Fibroblast of peridontal ligament (primary cell): ENCODE data around the gene BMP2K.

Source experiments
- DNase-seq: peaks from one replicate; pipeline ENCODE4 v3.0.0-alpha.2; 2010; ENCODE audit errors: extremely low read depth

BMP2K gene

GRCh38 chr4:78776079-78776728 is at the start of gene BMP2K:
BMP2K (plus strand) TSS chr4:78776350; CDS start chr4:78776544, 194 bp downstream.
- peak; percentile 61 for DNase-seq

- no peak for DNase-seq
Observed at GRCh38 chr4:78726546-78726945, 49.6 kb upstream of the BMP2K start.

GRCh38 chr4:78732332-78733104 is 43.6 kb upstream of the BMP2K start:
- no peak for DNase-seq

- no peak for DNase-seq
Observed at GRCh38 chr4:78734441-78735162, 41.5 kb upstream of the BMP2K start.

GRCh38 chr4:78735697-78736096 is 40.5 kb upstream of the BMP2K start:
- DNase-seq = no peak

GRCh38 chr4:78737035-78737434 is 39.1 kb upstream of the BMP2K start:
- DNase-seq = no peak

- DNase-seq = no peak
Observed at GRCh38 chr4:78737973-78738372, 38.2 kb upstream of the BMP2K start.

- no peak for DNase-seq
Observed at GRCh38 chr4:78742300-78742699, 33.9 kb upstream of the BMP2K start.

GRCh38 chr4:78747475-78747922 is 28.7 kb upstream of the BMP2K start:
- peak; percentile 83 for DNase-seq

GRCh38 chr4:78748381-78748780 is 27.8 kb upstream of the BMP2K start:
- DNase-seq = no peak

GRCh38 chr4:78749258-78749971 is 26.7 kb upstream of the BMP2K start:
- DNase-seq = no peak

GRCh38 chr4:78749972-78750727 is 26.0 kb upstream of the BMP2K start:
- peak; percentile 58 for DNase-seq

GRCh38 chr4:78753091-78753490 is 23.1 kb upstream of the BMP2K start:
- DNase-seq = no peak

- DNase-seq = no peak
Observed at GRCh38 chr4:78754872-78755271, 21.3 kb upstream of the BMP2K start.

GRCh38 chr4:78756137-78756536 is 20.0 kb upstream of the BMP2K start:
- no peak for DNase-seq

- DNase-seq = peak; percentile 61
Observed at GRCh38 chr4:78756776-78757175, 19.4 kb upstream of the BMP2K start.

GRCh38 chr4:78757574-78757973 is 18.6 kb upstream of the BMP2K start:
- DNase-seq = no peak

GRCh38 chr4:78758085-78758484 is 18.1 kb upstream of the BMP2K start:
- DNase-seq = no peak

- DNase-seq = no peak
Observed at GRCh38 chr4:78762529-78762928, 13.6 kb upstream of the BMP2K start.

- DNase-seq = no peak
Observed at GRCh38 chr4:78763251-78763650, 12.9 kb upstream of the BMP2K start.

- DNase-seq = no peak
Observed at GRCh38 chr4:78763763-78764387, 12.3 kb upstream of the BMP2K start.
